HG03139 (cell line): ENCODE data around the gene TMEM106C.

Source experiments
- ATAC-seq: cut with Tn5 transposase; IDR thresholded peaks from one replicate; pipeline ENCODE4 v1.9.1; 2021; ENCODE audit not compliant: unreplicated experiment

The TMEM106C gene

GRCh38 chr12:47992776-47993175, 29.4 kb downstream of the TMEM106C start:
- ATAC-seq: no peak

- ATAC-seq: no peak
Observed at GRCh38 chr12:47993491-47993890, 30.1 kb downstream of the TMEM106C start.

GRCh38 chr12:47995981-47996401, 32.6 kb downstream of the TMEM106C start:
- ATAC-seq: no peak

- ATAC-seq: no peak
Observed at GRCh38 chr12:47997321-47997720, 33.9 kb downstream of the TMEM106C start.

GRCh38 chr12:47999816-48000215, 36.4 kb downstream of the TMEM106C start:
- ATAC-seq: no peak

GRCh38 chr12:48000878-48001504, 37.6 kb downstream of the TMEM106C start:
- ATAC-seq: no peak

GRCh38 chr12:48001505-48002413, 38.4 kb downstream of the TMEM106C start:
- ATAC-seq: no peak

GRCh38 chr12:48002414-48002730, 39.0 kb downstream of the TMEM106C start:
- no peak for ATAC-seq

- no peak for ATAC-seq
Observed at GRCh38 chr12:48002773-48003218, 39.4 kb downstream of the TMEM106C start.

- ATAC-seq: no peak
Observed at GRCh38 chr12:48003226-48004052, 40.0 kb downstream of the TMEM106C start.

- ATAC-seq: no peak
Observed at GRCh38 chr12:48004053-48004941, 40.9 kb downstream of the TMEM106C start, which contains the start of gene COL2A1. Gene COL2A1, minus strand, starts transcription at chr12:48004476. Its CDS starts 155 bp downstream, at chr12:48004321.

GRCh38 chr12:48005001-48005749, 41.8 kb downstream of the TMEM106C start:
- no peak for ATAC-seq

GRCh38 chr12:48005750-48006021, 42.3 kb downstream of the TMEM106C start:
- no peak for ATAC-seq

GRCh38 chr12:48007206-48007605, 43.8 kb downstream of the TMEM106C start:
- no peak for ATAC-seq

- no peak for ATAC-seq
Observed at GRCh38 chr12:48008349-48008748, 45.0 kb downstream of the TMEM106C start.

GRCh38 chr12:48008950-48009349, 45.6 kb downstream of the TMEM106C start:
- no peak for ATAC-seq

- ATAC-seq: no peak
Observed at GRCh38 chr12:48009471-48009870, 46.1 kb downstream of the TMEM106C start.

GRCh38 chr12:48010366-48010970, 47.1 kb downstream of the TMEM106C start:
- ATAC-seq: no peak

GRCh38 chr12:48012070-48012469, 48.7 kb downstream of the TMEM106C start:
- ATAC-seq: no peak
